ENCODE data around the gene PROCA1. TPM values are rescaled to one million over a fixed set of nuclear protein-coding genes. Genes with fewer than 3 reads are reported as not detected.

The PROCA1 gene
- total RNA-seq, 2 donors from 2014 or later = 28.7 to 41.6 TPM

DNA sequence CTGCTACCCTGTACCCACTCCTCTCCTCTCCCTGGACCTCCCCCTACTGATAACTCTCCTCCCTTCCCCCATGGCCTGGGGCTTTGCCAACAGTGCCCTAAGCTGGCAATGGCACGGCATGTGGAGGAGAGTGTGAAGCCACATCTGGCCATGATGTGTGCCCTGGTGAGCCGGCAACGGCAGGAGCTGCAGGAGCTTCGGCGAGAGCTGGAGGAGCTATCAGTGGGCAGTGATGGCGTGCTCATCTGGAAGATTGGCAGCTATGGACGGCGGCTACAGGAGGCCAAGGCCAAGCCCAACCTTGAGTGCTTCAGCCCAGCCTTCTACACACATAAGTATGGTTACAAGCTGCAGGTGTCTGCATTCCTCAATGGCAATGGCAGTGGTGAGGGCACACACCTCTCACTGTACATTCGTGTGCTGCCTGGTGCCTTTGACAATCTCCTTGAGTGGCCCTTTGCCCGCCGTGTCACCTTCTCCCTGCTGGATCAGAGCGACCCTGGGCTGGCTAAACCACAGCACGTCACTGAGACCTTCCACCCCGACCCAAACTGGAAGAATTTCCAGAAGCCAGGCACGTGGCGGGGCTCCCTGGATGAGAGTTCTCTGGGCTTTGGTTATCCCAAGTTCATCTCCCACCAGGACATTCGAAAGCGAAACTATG lies 37.3 kb upstream of the PROCA1 start:
- no peak overlapping the region for H3K27ac ChIP-seq (ENCODE audit: low read depth, low read length)
- no peak overlapping the region for H3K4me3 Mint-ChIP-seq
- no peaks in the 10 kb centered on the region for H3K27me3 Mint-ChIP-seq (ENCODE audit: insufficient read depth)

DNA sequence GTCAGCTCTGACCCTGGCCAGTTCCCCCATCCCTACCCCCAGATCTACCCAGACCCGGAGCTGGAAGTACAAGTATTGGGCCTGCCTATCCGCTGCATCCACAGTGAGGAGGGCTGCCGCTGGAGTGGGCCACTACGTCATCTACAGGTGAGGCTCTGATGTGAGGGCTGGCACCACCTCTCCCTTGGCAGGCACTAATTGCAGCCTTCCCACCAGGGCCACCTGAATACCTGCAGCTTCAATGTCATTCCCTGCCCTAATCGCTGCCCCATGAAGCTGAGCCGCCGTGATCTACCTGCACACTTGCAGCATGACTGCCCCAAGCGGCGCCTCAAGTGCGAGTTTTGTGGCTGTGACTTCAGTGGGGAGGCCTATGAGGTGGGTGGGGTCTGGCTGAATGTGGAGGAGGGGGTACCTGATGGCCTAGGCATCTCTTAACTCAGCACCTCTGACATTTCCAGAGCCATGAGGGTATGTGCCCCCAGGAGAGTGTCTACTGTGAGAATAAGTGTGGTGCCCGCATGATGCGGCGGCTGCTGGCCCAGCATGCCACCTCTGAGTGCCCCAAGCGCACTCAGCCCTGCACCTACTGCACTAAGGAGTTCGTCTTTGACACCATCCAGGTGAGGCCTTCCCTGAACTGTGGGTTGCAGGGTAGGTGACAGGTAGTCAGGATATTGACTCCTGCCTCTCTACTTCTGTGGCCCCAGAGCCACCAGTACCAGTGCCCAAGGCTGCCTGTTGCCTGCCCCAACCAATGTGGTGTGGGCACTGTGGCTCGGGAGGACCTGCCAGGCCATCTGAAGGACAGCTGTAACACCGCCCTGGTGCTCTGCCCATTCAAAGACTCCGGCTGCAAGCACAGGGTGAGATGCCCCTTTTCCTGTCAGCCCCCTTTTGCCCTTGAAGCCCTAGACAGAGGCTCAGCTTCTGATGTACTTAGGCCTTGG lies 36.4 kb upstream of the PROCA1 start:
- peak overlapping the region; percentile 81 for H3K27ac Mint-ChIP-seq
- H3K9me3 ChIP-seq (ENCODE audit: control insufficient read depth, low read length) = no peaks in the 10 kb centered on the region

More for the DNA sequence above, 37.3 kb upstream of the PROCA1 start:
- H3K27ac Mint-ChIP-seq = peak overlapping the region; percentile 81
- Histone ChIP-seq H3K27me3 (ENCODE audit: control insufficient read depth, insufficient read depth, low read length, poor library complexity, severe bottlenecking) (no peaks in the 10 kb centered on the region), H3K4me3 (ENCODE audit: low read length) (no peak overlapping the region), H3K4me1 (ENCODE audit: control insufficient read depth, insufficient read depth, low read length) (peaks cover 12% of the 10 kb centered on the region), H3K36me3 (ENCODE audit: control insufficient read depth, insufficient read depth, low read length) (peaks cover 68% of the 10 kb centered on the region), H3K9ac (ENCODE audit: extremely low read depth, low read length, poor library complexity, severe bottlenecking) (no peak overlapping the region), H3K9me3 (ENCODE audit: control insufficient read depth, low read length) (no peaks in the 10 kb centered on the region)
- DNase-seq = peak; percentile 65
- H3K36me3 Mint-ChIP-seq (ENCODE audit: low read depth) = peaks cover 49% of the 10 kb centered on the region
- WGBS, 2 experiments (ENCODE audit: insufficient coverage in 1 of 2, insufficient read length in 1 of 2) = 95 to 96% methylated on average over 18 of the region's 18 CpGs
- H3K4me1 Mint-ChIP-seq = peaks cover 7% of the 10 kb centered on the region
- TF ChIP-seq, protein P1, sequence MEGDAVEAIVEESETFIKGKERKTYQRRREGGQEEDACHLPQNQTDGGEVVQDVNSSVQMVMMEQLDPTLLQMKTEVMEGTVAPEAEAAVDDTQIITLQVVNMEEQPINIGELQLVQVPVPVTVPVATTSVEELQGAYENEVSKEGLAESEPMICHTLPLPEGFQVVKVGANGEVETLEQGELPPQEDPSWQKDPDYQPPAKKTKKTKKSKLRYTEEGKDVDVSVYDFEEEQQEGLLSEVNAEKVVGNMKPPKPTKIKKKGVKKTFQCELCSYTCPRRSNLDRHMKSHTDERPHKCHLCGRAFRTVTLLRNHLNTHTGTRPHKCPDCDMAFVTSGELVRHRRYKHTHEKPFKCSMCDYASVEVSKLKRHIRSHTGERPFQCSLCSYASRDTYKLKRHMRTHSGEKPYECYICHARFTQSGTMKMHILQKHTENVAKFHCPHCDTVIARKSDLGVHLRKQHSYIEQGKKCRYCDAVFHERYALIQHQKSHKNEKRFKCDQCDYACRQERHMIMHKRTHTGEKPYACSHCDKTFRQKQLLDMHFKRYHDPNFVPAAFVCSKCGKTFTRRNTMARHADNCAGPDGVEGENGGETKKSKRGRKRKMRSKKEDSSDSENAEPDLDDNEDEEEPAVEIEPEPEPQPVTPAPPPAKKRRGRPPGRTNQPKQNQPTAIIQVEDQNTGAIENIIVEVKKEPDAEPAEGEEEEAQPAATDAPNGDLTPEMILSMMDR (conservative IDR thresholded peaks at IDR 0.05) = no peak
- no peaks in the 10 kb centered on the region for H3K9me3 Mint-ChIP-seq

DNA sequence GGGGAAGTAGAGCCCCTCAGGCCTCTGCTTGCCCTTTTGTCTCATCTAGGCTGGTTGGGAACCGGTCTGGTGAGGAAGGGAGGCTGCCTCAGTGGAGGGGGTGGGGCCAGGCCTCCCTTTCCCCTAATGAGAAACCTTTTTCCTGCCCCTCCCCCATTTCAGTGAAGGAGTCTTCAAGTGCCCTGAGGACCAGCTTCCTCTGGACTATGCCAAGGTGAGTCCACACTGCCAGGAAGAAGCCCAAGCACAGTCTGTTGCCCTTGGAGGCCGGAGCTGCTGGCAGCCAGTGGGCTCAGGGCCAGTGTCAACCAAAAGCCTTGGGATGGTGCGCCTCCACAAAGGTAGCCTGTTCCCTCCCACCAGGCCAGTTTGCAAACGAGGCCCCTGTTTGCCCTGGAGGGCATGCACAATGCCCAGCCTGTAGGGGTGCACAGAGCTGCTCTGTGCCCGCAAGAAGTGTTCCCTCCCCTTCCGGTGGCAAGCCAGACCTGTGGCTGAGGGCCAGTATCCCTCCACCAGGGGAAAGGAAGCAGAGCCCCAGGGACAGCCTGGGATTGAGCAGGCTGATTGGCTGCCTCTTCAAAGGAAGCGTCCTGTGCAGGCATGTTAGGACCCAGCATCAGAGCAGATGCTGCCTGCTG lies 35.5 kb upstream of the PROCA1 start:
- 89 to 92% methylated on average over 6 to 7 of the region's 7 CpGs for whole genome bisulfite sequencing, 2 experiments (ENCODE audit: insufficient coverage in 1 of 2, insufficient read length in 1 of 2)
- Mint-ChIP-seq H3K4me1 (peaks cover 9% of the 10 kb centered on the region), H3K27ac (peak overlapping the region; percentile 99), H3K36me3 (ENCODE audit: low read depth) (peaks cover 45% of the 10 kb centered on the region), H3K4me3 (peak overlapping the region; percentile 93), H3K9me3 (no peaks in the 10 kb centered on the region), H3K27me3 (ENCODE audit: insufficient read depth) (no peaks in the 10 kb centered on the region)
- Histone ChIP-seq H3K9ac (ENCODE audit: extremely low read depth, low read length, poor library complexity, severe bottlenecking) (peak overlapping the region; percentile 100), H3K4me1 (ENCODE audit: control insufficient read depth, insufficient read depth, low read length) (peaks cover 12% of the 10 kb centered on the region), H3K27ac (ENCODE audit: low read depth, low read length) (peak overlapping the region; percentile 61), H3K27me3 (ENCODE audit: control insufficient read depth, insufficient read depth, low read length, poor library complexity, severe bottlenecking) (no peaks in the 10 kb centered on the region), H3K36me3 (ENCODE audit: control insufficient read depth, insufficient read depth, low read length) (peaks cover 64% of the 10 kb centered on the region), H3K4me3 (ENCODE audit: low read length) (no peak overlapping the region), H3K9me3 (ENCODE audit: control insufficient read depth, low read length) (no peaks in the 10 kb centered on the region)
- DNase-seq = peak; percentile 65
- TF ChIP-seq, protein P1 (conservative IDR thresholded peaks at IDR 0.05) = no peak

More for the DNA sequence above, 36.4 kb upstream of the PROCA1 start:
- Histone ChIP-seq H3K4me1 (ENCODE audit: control insufficient read depth, insufficient read depth, low read length) (peaks cover 12% of the 10 kb centered on the region), H3K9ac (ENCODE audit: extremely low read depth, low read length, poor library complexity, severe bottlenecking) (no peak overlapping the region), H3K27me3 (ENCODE audit: control insufficient read depth, insufficient read depth, low read length, poor library complexity, severe bottlenecking) (no peaks in the 10 kb centered on the region), H3K4me3 (ENCODE audit: low read length) (no peak overlapping the region), H3K36me3 (ENCODE audit: control insufficient read depth, insufficient read depth, low read length) (peaks cover 68% of the 10 kb centered on the region), H3K27ac (ENCODE audit: low read depth, low read length) (no peak overlapping the region)
- DNase-seq = peak; percentile 51
- Mint-ChIP-seq H3K4me1 (peaks cover 7% of the 10 kb centered on the region), H3K9me3 (no peaks in the 10 kb centered on the region), H3K4me3 (no peak overlapping the region), H3K36me3 (ENCODE audit: low read depth) (peaks cover 49% of the 10 kb centered on the region), H3K27me3 (ENCODE audit: insufficient read depth) (no peaks in the 10 kb centered on the region)
- TF ChIP-seq, protein P1 (conservative IDR thresholded peaks at IDR 0.05) = no peak
- WGBS, 2 experiments (ENCODE audit: insufficient coverage in 1 of 2, insufficient read length in 1 of 2) = 94 to 97% methylated on average over 15 to 18 of the region's 18 CpGs
